ENCODE results near the gene CLIC5.
A peak's percentile ranks its signal among the peaks of the same experiment; 100 is the strongest.

CLIC5 gene

GRCh38 chr6:45965007-45965406 lies 50.7 kb downstream of the CLIC5 start:
- no peak for DNase-seq (ENCODE audit: low read depth in 3 of 3)

- DNase-seq (ENCODE audit: low read depth in 3 of 3): no peak
Observed at GRCh38 chr6:45964300-45964699, 51.4 kb downstream of the CLIC5 start.

- no peak for DNase-seq (ENCODE audit: low read depth in 3 of 3)
Observed at GRCh38 chr6:45963896-45964295, 51.8 kb downstream of the CLIC5 start.

GRCh38 chr6:45961125-45961524 lies 54.5 kb downstream of the CLIC5 start:
- DNase-seq (ENCODE audit: low read depth in 3 of 3): no peak

GRCh38 chr6:45959534-45960145 lies 56.0 kb downstream of the CLIC5 start:
- no peak for DNase-seq (ENCODE audit: low read depth in 3 of 3)

GRCh38 chr6:45956663-45957062 lies 59.0 kb downstream of the CLIC5 start:
- no peak for DNase-seq (ENCODE audit: low read depth in 3 of 3)

- DNase-seq (ENCODE audit: low read depth in 3 of 3): no peak
Observed at GRCh38 chr6:45956176-45956575, 59.5 kb downstream of the CLIC5 start.

GRCh38 chr6:45955597-45955996 lies 60.1 kb downstream of the CLIC5 start:
- no peak for DNase-seq (ENCODE audit: low read depth in 3 of 3)

GRCh38 chr6:45952546-45952945 lies 63.1 kb downstream of the CLIC5 start:
- no peak for DNase-seq (ENCODE audit: low read depth in 3 of 3)

- no peak for DNase-seq (ENCODE audit: low read depth in 3 of 3)
Observed at GRCh38 chr6:45952168-45952529, 63.5 kb downstream of the CLIC5 start.

GRCh38 chr6:45951321-45952167 lies 64.1 kb downstream of the CLIC5 start:
- no peak for DNase-seq (ENCODE audit: low read depth in 3 of 3)

- no peak for DNase-seq (ENCODE audit: low read depth in 3 of 3)
Observed at GRCh38 chr6:45949256-45949655, 66.4 kb downstream of the CLIC5 start.

GRCh38 chr6:45947807-45948206 lies 67.9 kb downstream of the CLIC5 start:
- no peak for DNase-seq (ENCODE audit: low read depth in 3 of 3)

- no peak for DNase-seq (ENCODE audit: low read depth in 3 of 3)
Observed at GRCh38 chr6:45946887-45947286, 68.8 kb downstream of the CLIC5 start.

GRCh38 chr6:45946352-45946751 lies 69.3 kb downstream of the CLIC5 start:
- no peak for DNase-seq (ENCODE audit: low read depth in 3 of 3)

GRCh38 chr6:45942953-45943352 lies 72.7 kb downstream of the CLIC5 start:
- DNase-seq (ENCODE audit: low read depth in 3 of 3): no peak

- DNase-seq (ENCODE audit: low read depth in 3 of 3): no peak
Observed at GRCh38 chr6:45933855-45934254, 81.8 kb downstream of the CLIC5 start.

- no peak for DNase-seq (ENCODE audit: low read depth in 3 of 3)
Observed at GRCh38 chr6:45931232-45931631, 84.4 kb downstream of the CLIC5 start.

GRCh38 chr6:45930420-45931040 lies 85.1 kb downstream of the CLIC5 start:
- peak; percentile 21 to 54 (median 21) for DNase-seq (ENCODE audit: low read depth in 3 of 3)

- no peak for DNase-seq (ENCODE audit: low read depth in 3 of 3)
Observed at GRCh38 chr6:45929421-45930361, 86.0 kb downstream of the CLIC5 start.

GRCh38 chr6:45928721-45929305 lies 86.8 kb downstream of the CLIC5 start:
- DNase-seq (ENCODE audit: low read depth in 3 of 3): no peak

All from stimulated activated CD4-positive, alpha-beta T cell treated with anti-CD3 and anti-CD28 coated beads, TNF-alpha, amount 100 ng/mL, for 48 hours (primary cell).